Heart left ventricle (tissue), 13 donors: ENCODE data around the gene CACNA1F.

Experiments
- POLR2A ChIP-seq, 2 donors: fragments of 450-650 bp; IDR thresholded peaks; one replicate each; pipeline ENCODE4 v1.6.1; 2017; ENCODE audit warnings: antibody characterized with exemption in 2 of 2, mild to moderate bottlenecking in 2 of 2, moderate library complexity in 2 of 2
- TF ChIP-seq, protein P1 (sequence below), 12 donors: fragments of 200-600 bp; sonication (generic) in 4 of 12; IDR thresholded peaks; one replicate each; pipeline versions ENCODE4 v1.5.0 to v1.8.0; 2018 to 2022; ENCODE audit warnings: antibody characterized with exemption in 12 of 12, mild to moderate bottlenecking in 5 of 12
- donor health status: ischemic (EF 13 %, LVEDD 7.1; RV severe dilation, severe dysfunction).
- donor health status: DM: no; HTN: yes; CAD: no.
- donor health status: DM: no; HTN: no; CAD: no.
- donor health status: ischemic (EF 25% LVEDD 6.9; RV normal size, moderate dysfunction).
- donor health status: ischemic (EF 25% LVEDD 5.7; RV mildly dilated, moderate dysfunction).
- donor health status: ischemic (EF 35%, LVEDD 5.7; RV mildly dilated, moderate dysfunction).
- donor health status: nonischemic (EF 11% LVEDD 7.7; RV severe dilation, severe dysfunction).
- donor health status: DM: yes; HTN: yes; CAD: no.
- donor health status: PGD.
- donor health status: ischemic (EF 29% LVEDD 5.4; RV normal size, mild dysfunction).
- donor health status: nonischemic (EF 23%, LVEDD 6.1; RV moderate dilation, normal function).

DNA sequence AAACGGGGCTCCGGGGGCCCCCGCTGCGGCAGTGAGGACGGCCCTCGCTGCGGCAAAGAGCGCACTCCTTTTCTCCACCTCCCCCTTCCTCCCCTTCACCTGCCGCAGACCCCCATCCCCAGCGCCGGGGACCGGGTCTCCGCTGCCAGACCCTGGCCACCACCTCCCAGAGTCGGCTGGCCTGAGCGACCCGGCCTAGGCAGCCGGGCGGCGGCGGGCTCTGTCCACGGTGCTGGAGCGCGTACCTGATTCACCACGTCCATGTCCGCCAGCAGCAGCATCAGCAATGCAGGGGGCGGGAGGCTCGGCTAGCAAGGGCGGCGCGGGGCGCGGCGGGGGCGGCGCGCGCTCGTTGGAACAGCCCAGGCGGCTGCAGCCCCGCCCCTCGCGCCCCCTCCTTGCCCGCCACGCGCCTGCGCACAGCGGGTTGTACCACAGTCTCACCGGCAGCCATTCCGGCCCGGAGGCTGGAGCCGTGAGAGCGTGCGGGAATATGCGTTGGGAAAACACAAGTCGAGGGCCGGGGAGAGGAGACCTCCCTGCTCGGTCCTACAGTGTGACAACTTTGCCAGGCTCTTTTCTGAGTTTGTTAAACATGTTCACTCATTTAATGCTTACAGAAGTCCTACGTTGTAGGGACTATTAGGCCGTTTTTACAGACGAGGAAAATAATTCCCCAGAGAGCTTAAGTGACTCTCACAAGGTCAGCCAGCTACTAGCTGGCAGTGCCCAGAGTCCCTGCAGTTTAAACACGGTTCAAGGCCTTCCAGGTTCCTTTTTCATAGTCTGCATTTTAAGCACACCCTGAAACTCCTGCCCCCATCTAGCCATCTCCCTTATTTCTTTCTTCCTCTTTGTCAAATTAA, 33.0 kb downstream of the CACNA1F start, which contains the start of gene SYP:
- TF ChIP-seq, protein P1, sequence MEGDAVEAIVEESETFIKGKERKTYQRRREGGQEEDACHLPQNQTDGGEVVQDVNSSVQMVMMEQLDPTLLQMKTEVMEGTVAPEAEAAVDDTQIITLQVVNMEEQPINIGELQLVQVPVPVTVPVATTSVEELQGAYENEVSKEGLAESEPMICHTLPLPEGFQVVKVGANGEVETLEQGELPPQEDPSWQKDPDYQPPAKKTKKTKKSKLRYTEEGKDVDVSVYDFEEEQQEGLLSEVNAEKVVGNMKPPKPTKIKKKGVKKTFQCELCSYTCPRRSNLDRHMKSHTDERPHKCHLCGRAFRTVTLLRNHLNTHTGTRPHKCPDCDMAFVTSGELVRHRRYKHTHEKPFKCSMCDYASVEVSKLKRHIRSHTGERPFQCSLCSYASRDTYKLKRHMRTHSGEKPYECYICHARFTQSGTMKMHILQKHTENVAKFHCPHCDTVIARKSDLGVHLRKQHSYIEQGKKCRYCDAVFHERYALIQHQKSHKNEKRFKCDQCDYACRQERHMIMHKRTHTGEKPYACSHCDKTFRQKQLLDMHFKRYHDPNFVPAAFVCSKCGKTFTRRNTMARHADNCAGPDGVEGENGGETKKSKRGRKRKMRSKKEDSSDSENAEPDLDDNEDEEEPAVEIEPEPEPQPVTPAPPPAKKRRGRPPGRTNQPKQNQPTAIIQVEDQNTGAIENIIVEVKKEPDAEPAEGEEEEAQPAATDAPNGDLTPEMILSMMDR (IDR thresholded peaks at IDR 0.05), result peak in 1 of 12 donors; percentile 8
- TF ChIP-seq POLR2A (IDR thresholded peaks at IDR 0.05), result peak in 1 of 2 donors; percentile 78
